Left ventricle myocardium superior (tissue), 1 donor: ENCODE results near the gene PRAC2. TPM values are rescaled to one million over a fixed set of nuclear protein-coding genes. Genes with fewer than 3 reads are reported as not detected.

Source experiments
- microRNA-seq: library from miRNA; unstranded; fragments of <30 nt; microRNA quantifications from one replicate; pipeline ENCODE4 v1.2.0, GENCODE V29; 2020; ENCODE audit warnings: borderline number of aligned reads
- total RNA-seq: library from RNA; stranded (reverse); fragmentation: NEBNext Ultra II Directional; extraction: Animal tissue kit (Norgen Biotek cat#: 25700); gene quantifications from one replicate; pipeline ENCODE4 v1.2.1, GENCODE V29; 2021
- donor health status: DM: no; HTN: yes; CAD: no; lungs with severe emphysema.

The PRAC2 gene
- total RNA-seq, 1 donor from 2014 or later = not detected

Small RNAs within 50 kb of the gene (microRNA-seq; reads per million reads assigned to microRNA genes)
- not detected for gene MIR3185

Other genes starting within 250 kb of the PRAC2 start
- not detected for gene HOXB1, start 192.2 kb upstream of the PRAC2 start, total RNA-seq
- gene HOXB2, start 178.1 kb upstream of the PRAC2 start, total RNA-seq = 2.8 TPM
- 0.79 TPM for gene HOXB4, start 144.8 kb upstream of the PRAC2 start, total RNA-seq
- 2.7 TPM for gene HOXB3, start 132.9 kb upstream of the PRAC2 start, total RNA-seq
- not detected for gene HOXB5, start 129.4 kb upstream of the PRAC2 start, total RNA-seq
- 0.20 TPM for gene HOXB6, start 118.2 kb upstream of the PRAC2 start, total RNA-seq
- 0.30 TPM for gene HOXB7, start 112.2 kb upstream of the PRAC2 start, total RNA-seq
- gene HOXB8, start 107.9 kb upstream of the PRAC2 start, total RNA-seq = not detected
- not detected for gene HOXB9, start 96.8 kb upstream of the PRAC2 start, total RNA-seq
- not detected for gene PRAC1, start 667 bp upstream of the PRAC2 start, total RNA-seq
- gene HOXB13, start 5.6 kb downstream of the PRAC2 start, total RNA-seq = not detected
- not detected for gene TTLL6, start 94.0 kb downstream of the PRAC2 start, total RNA-seq
- gene CALCOCO2, start 107.8 kb downstream of the PRAC2 start, total RNA-seq = 330 TPM
- gene ATP5MC1, start 169.6 kb downstream of the PRAC2 start, total RNA-seq = 513 TPM
- 35.5 TPM for gene UBE2Z, start 185.2 kb downstream of the PRAC2 start, total RNA-seq
- gene SNF8, start 221.7 kb downstream of the PRAC2 start, total RNA-seq = 109 TPM
- gene GIP, start 245.4 kb downstream of the PRAC2 start, total RNA-seq = not detected